Activated effector memory CD4-positive, alpha-beta T cell treated with anti-CD3 and anti-CD28 coated beads, Interleukin-2, amount 50 U/mL, for 16 hours (primary cell): ENCODE measurements around the gene CPSF3.
"Not testable (repeated sequence)": the region's sequence is repeated elsewhere in the genome, so short reads cannot be mapped to it uniquely, and the experiment has no call there.

Experiments
- DNase-seq: peaks from one replicate; pipeline ENCODE4 v3.0.0-alpha.2; 2020

The CPSF3 gene

DNA sequence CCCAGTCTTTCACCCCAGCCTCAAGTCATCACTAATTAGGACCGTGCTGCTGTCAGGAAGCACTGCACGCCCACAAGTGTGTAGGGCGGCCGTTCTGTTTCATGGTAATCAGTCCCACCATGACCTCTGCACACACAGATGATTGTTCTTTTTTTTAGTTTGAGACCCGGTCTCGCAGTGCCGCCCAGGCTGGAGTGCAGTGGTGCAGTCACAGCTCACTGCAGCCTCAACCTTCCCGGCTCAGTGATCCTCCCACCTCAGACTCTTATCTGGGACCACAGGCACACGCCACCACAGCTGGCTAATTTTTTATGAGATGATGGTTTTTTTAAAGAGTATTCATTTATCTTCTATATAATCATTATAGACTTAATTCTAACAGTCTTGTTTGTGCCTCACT, 49.1 kb downstream of the CPSF3 start:
- DNase-seq, result no peak

- DNase-seq, result peak; percentile 70
Observed at GRCh38 chr2:9473308-9473984, 50.0 kb downstream of the CPSF3 start.

DNA sequence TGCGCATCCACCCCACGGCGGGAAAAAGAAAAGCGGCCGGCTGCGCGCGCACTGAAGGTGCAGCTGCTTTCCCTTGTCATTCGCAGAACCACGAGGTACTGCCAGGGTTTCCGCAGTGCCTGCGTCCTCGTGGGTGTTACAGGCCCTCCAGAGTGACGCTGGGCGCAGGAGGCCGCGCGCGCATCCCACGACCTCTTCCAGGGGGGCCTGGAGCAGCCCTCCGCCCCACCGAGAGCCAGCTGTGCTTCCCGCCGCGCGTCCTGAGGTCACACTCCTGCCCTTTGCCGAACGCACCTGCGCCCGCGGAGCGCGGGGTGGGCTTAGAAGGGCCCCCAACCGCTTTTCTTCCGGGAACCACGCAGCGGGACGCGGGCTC, 50.5 kb downstream of the CPSF3 start:
- DNase-seq, result peak; percentile 89

- DNase-seq, result peak; percentile 92
Observed at GRCh38 chr2:9474361-9475057, 51.1 kb downstream of the CPSF3 start, which contains the start of gene IAH1. Gene IAH1, plus strand, starts transcription at chr2:9474551. Its CDS starts 16 bp downstream, at chr2:9474567.

GRCh38 chr2:9477914-9478313, 54.5 kb downstream of the CPSF3 start:
- DNase-seq, result no peak

DNA sequence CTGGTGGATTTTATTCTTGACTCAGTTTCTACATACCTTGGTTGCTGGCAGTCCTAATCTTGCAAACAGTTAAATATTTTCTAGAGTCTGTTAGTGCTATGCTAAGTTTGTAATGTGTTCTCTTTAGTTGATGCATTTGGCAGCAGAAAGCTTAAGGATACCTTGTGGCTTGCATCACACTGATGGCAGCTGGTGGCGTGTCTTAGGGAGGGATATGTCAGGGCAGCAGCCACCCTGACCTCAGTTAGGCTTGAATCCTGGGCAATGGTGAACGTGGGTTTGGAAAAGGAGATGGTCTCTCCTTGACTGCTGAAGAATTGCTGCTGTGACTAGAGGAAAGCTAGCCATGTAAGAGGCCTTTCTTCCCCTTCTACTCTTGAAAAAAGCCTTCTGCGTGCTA, 55.1 kb downstream of the CPSF3 start:
- no peak for DNase-seq

GRCh38 chr2:9480157-9480556, 56.7 kb downstream of the CPSF3 start:
- no peak for DNase-seq

DNA sequence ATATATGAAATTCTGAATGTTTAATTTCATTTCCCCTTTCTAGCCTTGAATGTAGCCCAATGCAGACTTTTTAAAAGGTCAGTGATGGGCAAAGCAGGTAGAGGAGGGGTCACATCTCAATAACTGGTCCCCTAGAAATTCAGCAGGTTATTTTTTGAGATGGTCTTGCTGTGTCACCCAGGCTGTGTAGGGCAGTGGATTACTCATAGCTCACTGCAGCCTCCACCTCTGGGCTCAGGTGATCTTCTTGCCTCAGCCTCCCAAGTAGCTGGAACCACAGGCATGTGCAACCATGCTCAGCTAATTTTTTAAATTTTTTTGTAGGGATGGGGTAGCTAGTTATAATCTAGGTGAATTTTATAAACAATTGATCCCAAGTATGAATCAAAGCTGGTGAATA, 59.7 kb downstream of the CPSF3 start:
- no peak for DNase-seq

DNA sequence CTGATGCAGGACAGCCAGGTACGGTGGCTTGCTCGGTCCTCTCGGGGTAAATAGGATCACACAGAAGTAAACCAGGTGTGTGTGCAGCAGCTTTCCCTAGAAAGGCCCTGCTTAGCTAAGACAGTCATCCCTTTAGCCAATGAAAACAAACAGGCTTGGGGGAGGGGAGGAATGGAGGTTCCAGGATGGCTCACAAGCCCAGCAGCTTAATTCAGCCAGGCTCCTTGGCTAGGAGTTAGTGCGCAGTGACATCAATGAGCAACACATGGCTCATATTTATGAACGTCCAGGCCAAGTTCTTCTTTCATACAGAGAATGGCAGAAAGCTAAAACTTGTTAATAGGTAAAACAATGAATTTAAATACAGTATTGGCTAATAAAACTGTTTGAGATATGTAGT, 61.1 kb downstream of the CPSF3 start:
- DNase-seq, result no peak

DNA sequence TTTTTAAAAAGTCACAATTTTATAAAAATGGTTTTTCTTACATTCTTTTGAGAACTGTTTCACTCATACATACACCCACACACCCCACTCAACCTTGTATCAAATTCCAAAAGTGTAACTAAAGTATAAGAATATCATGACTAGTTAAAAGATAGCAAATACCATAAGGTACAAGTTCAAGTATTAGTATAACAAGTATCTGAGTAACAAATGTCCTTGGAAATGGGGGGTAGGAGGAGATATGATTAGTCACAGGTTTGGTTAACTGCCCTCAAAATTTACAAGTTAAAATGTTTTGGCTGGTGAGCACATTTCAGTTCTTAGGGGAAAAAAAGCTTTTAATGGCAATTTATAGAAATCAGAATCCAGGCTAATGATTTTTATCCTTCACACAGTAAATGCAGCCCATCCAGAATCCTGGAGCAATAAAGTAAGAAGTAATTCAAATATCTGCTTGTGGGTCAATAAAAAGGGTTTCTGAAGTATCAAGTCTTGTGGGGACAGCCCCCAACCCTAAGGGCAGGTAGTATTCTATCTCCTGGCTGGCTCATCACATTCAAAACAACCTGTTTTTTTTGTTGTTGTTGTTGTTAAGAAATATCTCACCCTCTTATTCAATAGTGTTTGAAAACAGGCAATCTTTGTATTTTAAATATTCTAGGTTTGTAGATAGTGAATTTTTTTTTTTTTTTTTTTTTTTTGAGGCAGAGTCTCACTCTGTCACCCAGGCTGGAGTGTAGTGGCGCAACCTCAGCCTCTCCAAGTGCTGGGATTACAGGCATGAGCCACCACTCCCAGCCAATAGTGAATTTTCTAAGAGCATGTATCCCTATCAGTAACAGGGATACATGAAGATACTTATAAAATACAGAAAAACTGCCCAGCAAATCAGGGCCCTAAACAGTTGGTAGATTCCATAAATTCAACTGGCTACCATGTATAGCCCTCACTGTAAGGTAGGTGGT, 65.4 kb downstream of the CPSF3 start:
- no peak for DNase-seq

DNA sequence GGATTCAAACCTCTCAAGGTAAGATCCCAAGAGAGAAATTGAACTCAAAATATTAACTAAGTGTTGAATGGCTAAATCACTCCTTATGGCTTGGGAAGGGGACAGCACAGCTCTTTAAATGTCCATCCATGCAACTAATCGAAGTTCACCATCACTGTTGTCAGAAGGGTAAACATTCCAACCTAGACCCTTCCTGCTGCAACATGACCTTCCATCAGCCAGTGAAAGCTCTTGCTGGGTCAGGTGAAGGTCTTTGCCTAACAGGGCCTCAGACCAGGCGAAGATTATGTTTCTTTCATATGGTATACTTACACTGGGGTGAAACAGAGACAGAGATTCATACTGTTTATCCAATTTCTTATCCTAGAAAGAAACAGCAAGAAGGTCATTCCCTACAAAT, 67.3 kb downstream of the CPSF3 start:
- DNase-seq, result no peak

DNA sequence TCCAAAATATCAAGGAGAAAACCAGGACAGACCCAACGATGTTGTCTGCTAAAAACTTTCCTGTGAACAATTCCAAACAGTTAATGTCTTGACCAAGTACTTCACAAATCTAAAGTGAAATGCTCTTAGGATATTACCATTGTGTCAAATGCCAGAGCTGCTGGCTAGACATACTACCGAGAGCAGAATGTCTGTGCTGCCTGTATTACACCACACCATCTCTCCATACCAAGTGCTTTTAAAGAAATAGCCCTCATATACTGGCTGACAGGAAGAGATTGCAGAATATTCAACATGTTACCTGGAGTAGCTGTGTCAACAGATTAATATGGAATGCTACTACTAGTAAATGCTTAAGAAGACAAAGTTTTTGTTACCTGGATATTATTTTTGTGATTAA, 69.5 kb downstream of the CPSF3 start:
- no peak for DNase-seq

GRCh38 chr2:9493478-9493877, 70.0 kb downstream of the CPSF3 start:
- no peak for DNase-seq

DNA sequence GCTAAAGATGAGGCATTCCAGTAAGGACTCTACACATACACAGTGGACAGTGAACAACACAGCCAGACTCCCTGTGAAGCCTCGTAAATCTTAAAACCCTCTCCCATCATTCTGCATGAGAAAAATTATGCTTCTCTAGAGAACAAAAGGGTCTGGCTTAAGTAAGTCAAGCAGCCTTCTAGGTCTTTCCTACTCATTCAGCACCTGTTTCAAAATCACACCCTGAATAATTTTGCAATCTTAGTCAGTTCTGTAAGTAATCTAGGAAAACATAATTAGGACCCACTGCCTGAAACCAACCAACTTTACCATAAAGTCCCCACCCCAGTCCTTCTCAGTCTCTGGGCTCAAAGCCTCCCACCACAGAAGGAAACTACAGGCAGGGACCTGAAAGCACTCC, 70.6 kb downstream of the CPSF3 start:
- DNase-seq, result no peak

- no peak for DNase-seq
Observed at GRCh38 chr2:9497017-9497416, 73.6 kb downstream of the CPSF3 start.

DNA sequence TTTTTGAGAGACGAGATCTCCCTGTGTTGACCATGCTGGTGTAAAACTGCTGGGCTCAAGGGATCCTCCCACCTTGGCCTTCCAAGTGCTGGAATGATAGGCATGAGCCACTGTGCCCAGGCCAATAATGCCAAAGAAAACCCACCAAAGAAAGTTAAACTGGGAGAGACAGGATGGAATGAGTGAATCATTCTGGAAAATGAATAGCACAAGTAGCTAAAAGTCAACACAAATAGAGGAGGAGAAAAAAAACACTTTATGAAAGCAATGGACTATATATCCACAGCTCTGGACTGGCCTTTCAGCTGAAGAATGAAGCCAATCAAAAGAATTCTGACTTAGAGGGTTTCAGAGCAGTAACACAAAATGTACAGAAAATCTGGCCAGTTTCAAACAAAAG, 74.8 kb downstream of the CPSF3 start:
- no peak for DNase-seq

DNA sequence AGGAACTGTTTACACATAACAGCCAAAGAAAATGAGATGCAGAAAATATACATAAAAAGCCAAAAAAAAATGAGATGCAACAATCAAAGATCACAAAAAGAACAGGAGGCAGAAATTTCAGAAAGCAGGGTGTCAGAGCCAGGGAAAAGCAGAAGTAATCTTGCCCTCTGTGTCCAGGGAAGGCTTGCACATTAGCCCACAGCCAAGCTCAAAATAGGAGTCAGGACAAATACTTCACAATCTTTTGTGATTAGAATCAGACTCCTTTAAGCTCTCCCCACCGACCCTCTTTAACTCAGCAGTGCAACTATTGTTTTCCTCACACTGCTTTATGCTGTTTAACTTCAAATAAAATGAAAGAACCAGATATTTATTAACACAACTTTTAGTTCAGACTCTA, 85.5 kb downstream of the CPSF3 start:
- DNase-seq, result no peak

- DNase-seq, result not testable (repeated sequence)
Observed at GRCh38 chr2:9513946-9514345, 90.5 kb downstream of the CPSF3 start.

DNA sequence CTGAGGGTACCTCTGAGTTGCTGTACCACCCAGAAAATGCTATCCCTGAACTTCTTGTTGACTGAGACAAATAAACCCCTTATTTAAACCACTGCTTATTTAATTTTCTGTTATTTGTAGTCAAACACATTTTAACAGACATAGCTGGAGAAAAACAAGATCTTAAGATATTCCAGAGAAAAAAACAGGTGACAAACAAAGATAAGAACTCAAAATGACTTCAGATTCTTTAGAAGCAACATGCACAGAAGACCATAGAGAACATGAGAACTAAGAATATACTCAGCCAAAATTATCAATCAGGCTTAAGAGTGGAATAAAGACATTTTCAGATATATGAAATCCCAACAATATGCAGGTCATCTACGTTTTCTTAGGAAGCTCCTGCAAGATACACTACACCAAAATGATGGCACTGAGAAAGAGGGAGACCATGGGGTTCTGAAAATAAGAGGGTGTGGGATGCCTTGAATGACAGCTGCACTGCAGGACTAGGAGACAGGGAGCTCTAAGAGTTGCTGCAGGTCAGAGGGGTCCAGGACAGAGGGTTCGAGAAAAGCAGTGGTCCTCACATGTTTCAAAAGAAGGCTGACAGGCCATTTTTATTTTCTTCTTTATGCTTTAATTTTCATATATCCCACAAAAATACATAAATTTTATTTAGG, 93.8 kb downstream of the CPSF3 start:
- DNase-seq, result no peak

DNA sequence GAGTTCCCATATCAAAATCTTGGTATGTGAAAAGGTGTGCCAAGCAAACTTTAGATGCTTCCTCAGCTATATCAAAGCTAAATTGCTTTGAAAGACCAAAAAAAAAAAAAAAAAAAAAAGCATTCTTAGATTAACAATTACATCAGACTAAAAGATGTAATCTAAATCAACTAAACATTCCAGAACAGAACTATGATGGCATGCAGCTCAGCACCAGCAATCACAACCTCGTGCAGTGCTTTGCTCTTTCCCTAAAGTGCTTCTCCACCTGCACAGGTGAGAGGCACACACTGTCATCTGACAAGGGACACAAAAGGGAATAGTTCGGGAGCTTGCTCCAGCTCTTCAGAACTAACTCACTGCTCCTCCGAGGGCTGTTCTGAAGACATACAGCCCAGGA, 94.7 kb downstream of the CPSF3 start:
- DNase-seq, result no peak

DNA sequence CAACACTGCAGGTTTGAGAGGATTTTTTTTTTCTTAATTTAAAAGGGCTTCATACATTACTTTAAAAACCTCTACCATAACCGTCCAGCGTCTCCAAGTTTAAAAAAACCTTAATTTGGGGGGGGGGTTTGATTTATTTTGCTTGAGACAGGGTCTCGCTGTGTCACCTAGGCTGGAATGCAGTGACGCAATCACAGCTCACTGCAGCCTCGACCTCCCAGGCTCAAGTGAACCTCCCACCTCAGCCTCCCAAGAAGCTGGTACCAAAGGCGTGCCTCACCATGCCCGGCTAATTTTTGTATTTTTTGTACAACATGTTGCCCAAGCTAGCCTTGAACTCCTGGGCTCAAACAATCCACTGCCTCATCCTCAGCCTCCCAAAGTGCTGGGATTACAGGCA, 95.3 kb downstream of the CPSF3 start:
- DNase-seq, result no peak

GRCh38 chr2:9519250-9519649, 95.8 kb downstream of the CPSF3 start:
- no peak for DNase-seq
